HG02571 (cell line): ENCODE data around the gene DYNLT3.
A peak's percentile ranks its signal among the peaks of the same experiment; 100 is the strongest.

Experiments used
- ATAC-seq: cut with Tn5 transposase; IDR thresholded peaks from one replicate; pipeline ENCODE4 v1.9.1; 2021; ENCODE audit warnings: mild to moderate bottlenecking, moderate library complexity; ENCODE audit not compliant: unreplicated experiment

The DYNLT3 gene

DNA sequence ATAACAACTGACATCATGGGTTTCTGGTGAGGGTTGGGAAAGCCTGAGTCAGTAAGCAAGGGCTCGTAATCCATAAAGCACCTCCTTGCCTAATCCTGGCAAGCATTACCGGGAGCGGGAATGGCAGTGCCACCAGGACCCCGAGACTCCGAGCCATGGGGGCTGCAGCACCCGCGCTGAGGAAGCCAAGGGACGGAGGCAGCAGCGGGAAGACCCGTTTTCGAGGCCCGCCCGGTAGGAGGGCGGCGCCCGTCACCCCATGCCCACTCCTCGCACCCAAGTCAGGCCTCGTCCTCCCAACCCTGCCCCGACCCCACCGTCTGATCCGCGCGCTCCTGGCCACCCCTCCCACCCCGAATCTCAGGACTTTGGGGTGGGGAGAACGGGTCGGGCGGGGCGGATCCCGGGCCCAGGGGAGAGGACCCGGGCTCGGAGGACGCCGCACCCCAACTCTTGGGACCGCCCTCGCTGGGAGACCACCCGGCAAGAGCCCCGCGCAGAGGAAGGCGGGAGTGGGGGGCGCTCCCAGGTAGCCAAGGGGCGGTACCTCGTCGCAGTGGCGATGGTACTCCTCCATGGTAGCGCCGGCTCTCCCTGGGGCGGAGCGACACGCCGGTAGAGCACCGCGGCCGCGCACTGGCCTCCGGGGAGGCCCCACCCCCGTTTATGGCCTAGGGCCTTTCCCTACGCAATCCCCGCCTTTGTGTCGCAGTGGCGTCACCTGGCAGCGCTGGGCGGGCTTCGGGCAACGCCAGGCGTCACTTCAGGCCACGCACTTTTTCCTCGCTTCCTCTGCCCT is at the start of gene DYNLT3:
DYNLT3 (minus strand) TSS at position 638 of the 799 bp plus-strand sequence; CDS start at position 577, 61 bp downstream.
- peak; percentile 99 for ATAC-seq

DNA sequence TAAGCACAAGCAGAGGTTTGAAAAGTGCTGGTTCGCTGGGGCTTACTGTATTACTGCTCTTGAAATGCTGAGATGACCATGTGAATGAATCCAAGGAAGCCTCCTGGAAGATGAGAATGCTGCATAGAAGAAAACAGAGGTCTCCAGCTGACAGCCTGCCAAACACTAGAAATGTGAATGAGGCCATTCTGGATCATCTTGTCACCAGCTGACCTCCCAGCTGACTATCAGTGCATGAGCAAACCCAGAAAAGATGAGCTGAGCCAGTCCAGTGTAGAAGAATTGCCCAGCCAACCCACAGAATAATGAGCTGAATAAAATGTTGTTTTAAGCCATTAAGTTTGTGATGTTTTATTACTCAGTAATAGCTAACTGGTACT is 49.1 kb upstream of the DYNLT3 start:
- ATAC-seq: no peak

DNA sequence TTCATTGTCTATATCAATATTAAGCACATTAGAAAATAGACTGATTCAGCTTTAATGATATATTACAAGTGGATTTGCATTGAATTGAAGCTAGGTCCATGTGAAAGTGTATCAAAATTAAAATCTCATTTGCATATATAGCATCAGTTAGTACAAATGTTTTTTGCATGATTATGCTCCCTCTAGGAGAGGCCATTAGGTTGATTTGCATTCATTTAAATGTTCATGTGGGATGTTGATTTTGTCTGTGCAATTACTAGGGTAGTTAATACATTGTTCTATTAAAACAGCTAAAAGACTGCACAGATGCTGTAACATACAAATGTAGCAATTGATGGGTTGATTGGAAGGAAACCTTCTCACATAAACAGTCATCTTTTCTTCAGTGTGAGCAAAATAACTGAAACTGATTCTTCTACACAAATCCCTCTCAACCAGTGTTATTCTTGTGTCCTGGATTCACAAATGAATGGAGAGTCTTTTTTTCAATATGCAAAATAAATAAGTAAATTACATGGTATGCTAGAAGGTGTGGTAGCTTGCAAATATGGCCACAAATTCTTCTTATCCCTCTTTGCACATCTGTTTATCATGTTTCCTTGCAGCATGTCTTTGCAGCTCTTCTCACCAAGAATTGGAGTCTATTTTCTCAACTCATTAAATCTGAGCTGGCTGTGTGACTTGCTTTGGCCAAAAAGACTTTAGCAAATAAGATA is 48.6 kb upstream of the DYNLT3 start:
- no peak for ATAC-seq

DNA sequence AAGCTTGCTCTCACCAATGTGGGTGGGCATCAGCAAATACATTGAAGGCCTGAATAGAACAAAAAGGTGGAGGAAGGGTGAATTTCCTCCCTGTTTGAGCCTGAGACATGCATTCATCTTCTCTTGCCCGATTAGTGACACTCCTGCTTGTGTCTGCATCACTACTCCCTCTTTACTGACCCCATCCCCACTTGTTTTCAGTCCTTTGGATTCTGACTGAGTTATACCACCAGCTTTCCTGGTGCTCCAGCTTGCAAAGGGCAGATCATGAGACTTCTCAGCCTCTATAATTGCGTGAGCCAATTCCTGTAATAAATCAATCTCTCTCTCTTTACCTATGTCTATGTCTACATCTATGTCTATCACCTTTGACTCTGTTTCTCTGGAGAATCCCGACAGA is 47.4 kb upstream of the DYNLT3 start:
- no peak for ATAC-seq

GRCh38 chrX:37888010-37888409 is 40.6 kb upstream of the DYNLT3 start:
- ATAC-seq: no peak

DNA sequence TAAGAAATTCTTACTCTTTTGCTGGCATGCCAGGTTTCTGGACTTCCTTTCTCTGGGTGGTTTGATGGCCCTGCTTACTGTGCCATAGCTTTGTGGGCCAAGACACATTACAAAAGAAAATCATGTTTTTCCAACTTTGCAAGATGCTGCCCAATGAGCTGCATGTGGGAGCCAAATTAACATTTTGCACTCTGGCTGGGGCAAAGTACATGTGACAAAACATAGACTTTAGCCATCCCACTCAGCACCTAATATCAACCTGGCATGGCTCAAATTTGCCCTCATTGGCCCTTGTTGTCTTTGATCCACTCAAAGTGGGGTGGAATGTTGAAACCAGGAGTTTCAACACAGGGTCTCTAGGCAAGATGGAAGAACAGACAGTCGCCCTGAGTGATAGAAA is 40.0 kb upstream of the DYNLT3 start:
- ATAC-seq: no peak

DNA sequence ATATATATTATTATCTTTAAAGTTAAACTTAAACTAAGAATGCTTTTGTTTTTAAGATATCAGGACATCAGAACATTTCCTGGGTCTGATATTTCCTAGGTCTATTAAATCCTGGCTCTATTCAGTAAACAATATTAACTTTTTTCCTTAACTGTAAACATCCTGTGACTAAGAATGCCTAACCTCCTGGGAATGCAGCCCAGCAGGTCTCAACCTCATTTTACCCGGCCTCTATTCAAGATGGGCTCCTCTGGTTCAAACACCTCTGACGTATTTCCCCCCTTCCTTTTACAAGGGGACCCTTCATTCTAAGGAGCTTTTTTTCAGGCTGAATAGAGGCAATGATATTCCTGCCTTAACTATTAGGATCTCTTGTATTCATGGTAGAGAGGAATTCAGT is 35.8 kb upstream of the DYNLT3 start:
- no peak for ATAC-seq

DNA sequence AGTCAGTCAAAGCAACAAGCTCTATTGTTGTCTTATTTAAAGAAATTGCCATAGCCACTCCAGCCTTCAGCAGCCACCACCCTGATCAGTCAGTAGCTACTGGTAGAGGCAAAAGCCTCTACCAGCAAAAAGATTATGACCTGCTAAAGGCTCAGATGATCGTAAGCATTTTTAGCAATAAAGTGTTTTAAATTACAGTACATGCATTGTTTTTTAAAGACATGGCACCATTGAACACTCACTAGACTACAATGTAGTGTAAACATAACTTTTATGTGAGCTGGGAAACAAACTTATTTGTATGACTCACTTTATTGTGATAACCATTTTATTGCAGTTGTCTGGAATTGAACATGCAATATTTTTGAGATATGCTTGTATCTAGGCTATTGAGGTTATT is 32.3 kb upstream of the DYNLT3 start:
- ATAC-seq: no peak

DNA sequence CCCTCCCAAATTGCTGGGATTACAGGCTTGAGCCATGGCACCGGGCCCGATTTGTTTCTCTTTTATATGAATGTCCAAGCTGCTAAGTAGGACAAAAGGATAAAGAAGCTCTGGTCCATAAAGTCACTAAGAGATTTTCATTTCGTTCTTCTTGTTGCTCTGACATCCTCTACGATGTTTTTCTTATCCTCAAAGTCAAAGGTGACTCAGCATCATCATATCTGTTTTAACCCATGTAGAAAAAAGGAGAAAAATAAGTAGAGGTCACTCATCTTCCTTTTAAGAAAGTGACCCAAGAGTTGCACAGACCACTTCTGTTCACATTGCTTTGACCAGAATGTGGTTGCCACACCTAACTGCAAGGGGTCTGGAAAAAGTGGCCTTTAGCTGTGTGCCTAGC is 29.3 kb upstream of the DYNLT3 start:
- no peak for ATAC-seq

DNA sequence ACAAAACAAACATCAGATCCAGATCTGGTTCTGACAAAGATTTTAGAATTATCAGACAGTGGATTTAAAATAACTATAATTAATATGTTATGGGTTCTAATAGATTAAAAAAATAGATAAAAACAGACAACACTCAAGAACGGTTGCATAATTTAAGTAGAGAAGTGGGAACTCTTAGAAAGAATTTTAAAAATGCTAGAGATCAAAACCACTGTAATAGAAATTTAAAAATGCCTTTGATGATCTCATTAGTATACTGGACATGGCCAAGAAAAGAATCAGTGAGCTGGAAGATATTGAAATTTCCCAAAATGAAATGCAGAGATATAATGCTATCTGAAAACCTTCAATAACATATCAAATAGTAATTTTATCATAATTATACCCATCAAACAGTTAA is 28.3 kb upstream of the DYNLT3 start:
- no peak for ATAC-seq

DNA sequence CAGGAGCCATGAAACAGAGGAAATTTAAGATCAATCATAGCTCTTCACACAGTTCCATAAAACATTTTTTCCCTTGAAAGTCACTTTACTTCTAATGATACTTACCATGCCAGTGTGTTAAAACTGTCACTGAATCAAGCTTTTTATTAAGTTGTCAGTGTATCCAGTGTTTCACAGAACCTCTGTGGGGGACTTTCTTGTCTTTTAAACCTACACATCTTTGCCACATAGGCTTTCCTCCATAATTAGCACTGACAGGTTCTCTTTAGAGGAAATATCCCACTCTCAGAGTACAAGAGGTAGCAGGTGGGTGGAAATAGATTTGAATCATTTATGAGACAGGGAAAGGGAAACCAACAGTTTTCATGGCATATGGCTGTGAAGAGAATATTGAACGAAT is 25.8 kb upstream of the DYNLT3 start:
- no peak for ATAC-seq

GRCh38 chrX:37872303-37872655 is 24.9 kb upstream of the DYNLT3 start:
- no peak for ATAC-seq

GRCh38 chrX:37871626-37872302 is 24.4 kb upstream of the DYNLT3 start:
- no peak for ATAC-seq

- no peak for ATAC-seq
These were observed 20.3 kb upstream of the DYNLT3 start for GRCh38 chrX:37867536-37868153.

GRCh38 chrX:37863728-37864127 is 16.4 kb upstream of the DYNLT3 start:
- no peak for ATAC-seq

GRCh38 chrX:37862851-37863250 is 15.5 kb upstream of the DYNLT3 start:
- no peak for ATAC-seq

- no peak for ATAC-seq
These were observed 13.3 kb upstream of the DYNLT3 start for GRCh38 chrX:37860721-37861120.

- no peak for ATAC-seq
These were observed 7.4 kb upstream of the DYNLT3 start for GRCh38 chrX:37854748-37855147.

DNA sequence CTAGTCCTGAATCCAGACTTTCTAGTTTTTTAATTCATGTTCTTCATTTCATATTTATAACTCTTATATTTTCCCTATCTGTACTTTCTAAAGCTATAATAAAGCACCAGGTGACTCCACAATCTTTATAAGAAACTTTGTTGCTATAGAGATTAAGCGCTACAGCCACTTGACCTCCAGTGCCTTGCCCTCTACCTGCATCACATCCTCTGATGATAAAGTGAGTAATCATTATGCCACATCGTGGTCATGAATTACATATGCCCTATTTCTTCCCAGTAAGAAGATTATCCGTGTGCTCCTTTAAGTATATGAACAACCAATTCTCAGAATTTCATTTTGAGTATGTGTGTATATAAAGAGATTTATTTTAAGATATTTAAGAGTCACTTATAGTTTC is 6.8 kb upstream of the DYNLT3 start:
- no peak for ATAC-seq

DNA sequence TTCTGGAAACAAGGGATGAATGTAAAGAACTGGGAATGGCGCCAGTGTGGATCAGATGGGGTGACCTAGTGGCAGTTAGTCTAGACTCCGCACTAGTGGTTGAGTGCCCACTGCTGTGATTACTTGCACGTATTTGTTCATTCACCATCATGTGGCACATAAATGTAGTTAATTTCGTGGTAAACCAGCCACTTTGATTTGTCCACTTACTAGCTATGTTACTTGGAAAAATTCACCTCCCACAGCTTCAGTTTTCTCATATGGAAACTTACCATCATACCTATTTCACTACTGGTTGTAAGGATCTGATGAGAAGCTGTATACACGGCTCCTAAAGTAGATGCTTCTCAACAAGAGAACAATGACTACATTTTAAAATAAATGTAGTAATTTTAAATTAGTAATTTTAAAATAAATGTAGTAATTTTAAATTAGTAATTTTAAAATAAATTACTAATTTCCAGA is 394 bp upstream of the DYNLT3 start:
- ATAC-seq: peak; percentile 16

- no peak for ATAC-seq
These were observed 825 bp downstream of the DYNLT3 start for GRCh38 chrX:37846558-37846933.
